HG03139 (cell line): ENCODE measurements around the gene CCDC174.
"Not testable (repeated sequence)": the region's sequence is repeated elsewhere in the genome, so short reads cannot be mapped to it uniquely, and the experiment has no call there.

Experiments used
- ATAC-seq: cut with Tn5 transposase; IDR thresholded peaks from one replicate; pipeline ENCODE4 v1.9.1; 2021; ENCODE audit not compliant: unreplicated experiment

Gene CCDC174

DNA sequence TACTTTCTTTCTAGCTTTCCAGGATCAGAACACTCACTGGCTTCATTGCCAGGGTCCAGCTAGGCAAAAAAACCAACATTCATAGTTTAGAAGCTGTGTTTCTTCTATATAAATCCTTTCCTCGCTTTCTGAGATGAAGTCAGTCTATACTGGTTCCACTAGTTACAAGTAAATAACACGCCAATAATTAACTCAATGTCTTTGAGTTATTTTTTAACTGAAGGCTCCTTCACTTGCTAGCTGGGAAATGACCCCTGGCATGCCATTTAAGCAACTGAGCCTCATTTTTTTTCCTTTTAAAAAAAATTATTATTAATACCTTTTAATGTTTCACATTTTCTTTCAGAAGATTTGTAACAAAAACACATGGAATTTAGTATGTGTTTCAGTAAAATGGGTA lies 2.1 kb upstream of the CCDC174 start:
- no peak for ATAC-seq

DNA sequence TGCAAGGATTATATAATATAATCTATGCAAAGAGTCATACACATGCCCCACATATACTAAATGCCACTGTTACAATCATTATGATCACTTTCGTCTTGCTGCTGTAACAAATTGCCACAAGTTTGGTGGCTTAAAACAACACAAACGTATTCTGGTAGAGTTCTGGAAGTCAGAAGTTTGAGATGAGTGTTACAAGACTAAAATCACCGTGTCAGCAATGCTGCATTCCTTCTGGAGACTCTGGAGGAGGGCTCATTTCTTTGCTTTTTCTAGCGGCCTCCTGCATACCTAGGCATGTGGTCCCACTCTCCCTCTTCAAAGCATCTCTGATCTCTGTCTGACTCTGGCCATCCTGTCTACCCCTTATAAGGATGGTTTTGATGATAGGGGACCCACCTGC lies 1.4 kb upstream of the CCDC174 start:
- no peak for ATAC-seq

- not testable (repeated sequence) for ATAC-seq
These were observed 872 bp downstream of the CCDC174 start for GRCh38 chr3:14652360-14652907.

GRCh38 chr3:14657579-14657978 lies 6.0 kb downstream of the CCDC174 start:
- ATAC-seq, result no peak

GRCh38 chr3:14658978-14659377 lies 7.4 kb downstream of the CCDC174 start:
- ATAC-seq, result no peak

DNA sequence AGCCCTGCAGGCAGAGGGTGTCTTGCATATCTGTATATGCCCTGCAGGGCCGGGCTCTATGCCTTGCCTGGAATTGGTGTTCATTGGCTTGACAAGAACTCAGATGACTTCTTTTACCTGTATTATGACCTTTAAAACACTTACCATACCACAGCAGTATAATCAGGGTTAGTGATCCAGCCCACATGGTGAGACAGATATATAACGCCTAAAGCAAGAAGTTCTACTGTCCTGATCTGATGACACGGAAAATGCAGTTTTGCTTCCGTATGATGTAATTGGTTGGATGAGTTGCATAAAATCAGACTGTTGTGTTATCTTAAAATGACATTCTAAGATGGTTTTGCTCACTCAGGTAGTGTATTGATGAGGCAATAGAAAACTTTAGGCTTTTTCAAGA lies 9.4 kb downstream of the CCDC174 start:
- no peak for ATAC-seq

DNA sequence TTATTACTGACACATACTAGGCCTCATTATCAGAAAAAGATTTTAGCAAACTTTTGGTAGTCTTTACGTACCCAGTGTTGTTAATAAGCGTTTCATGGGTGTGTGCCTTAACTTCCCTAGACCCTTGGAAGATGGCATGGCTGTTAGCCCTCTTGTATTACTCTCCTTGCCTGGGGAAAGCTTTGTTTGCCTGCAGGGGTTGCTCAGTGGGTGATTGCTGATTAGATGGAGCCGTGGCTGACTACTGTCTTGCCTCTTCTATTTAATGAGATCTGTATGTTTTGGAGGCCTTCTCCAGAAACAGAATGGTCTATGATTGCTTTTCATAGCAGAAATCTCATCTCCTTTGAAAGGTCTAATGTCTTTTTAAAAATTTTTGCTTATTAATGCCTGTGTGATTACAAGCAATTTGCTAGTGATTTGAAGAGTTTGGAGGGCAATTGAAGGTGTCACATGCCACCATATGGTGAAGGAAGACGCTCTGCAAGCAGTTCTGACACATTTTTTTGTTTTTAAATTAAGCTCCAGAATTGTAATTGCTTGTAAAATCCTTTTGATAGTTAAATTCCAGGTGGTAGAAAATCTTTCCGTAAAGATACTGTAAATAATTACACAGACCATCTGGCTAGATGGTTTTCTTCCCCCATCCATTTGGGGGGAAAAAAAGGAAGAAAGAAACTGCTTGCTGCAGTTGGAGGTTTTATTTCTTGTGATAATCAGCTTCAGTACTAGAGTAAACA lies 12.0 kb downstream of the CCDC174 start:
- no peak for ATAC-seq

DNA sequence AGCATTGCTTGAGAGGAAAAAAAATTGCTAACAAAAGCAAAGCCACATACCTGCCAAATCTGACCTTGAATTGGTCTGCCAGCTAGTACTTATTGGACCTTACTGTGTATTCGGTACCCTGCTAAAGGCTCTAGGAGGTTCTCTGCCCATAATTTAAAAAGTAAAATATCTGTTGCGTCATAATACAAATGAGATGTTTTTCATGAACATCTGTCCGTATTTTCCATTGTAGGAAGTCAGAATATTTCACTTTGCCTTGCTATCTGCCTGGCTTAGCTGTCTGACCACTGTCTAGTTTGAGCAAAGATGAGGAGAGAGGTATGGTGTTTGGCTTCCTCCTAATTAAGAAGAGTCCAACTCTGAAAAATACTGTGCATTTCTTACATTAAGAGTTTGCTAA lies 12.6 kb downstream of the CCDC174 start:
- no peak for ATAC-seq

DNA sequence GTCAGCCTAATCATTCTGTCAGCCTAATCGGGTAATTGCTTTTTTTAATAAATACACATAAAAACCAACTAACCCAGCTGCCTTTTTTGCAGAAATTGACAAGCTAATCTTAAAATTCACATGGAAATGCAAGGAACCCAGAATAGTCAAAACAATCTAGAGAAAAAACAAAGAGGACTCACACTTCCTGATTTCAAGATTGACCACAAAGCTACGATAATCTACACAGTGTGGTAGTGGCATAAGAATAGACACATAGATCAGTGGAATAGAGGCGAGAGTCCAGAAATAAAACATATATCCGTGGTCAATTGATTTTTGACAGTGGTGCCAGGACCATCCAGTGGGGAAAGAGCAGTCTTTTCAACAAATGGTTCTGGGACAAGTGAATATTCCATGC lies 21.0 kb downstream of the CCDC174 start:
- ATAC-seq, result no peak

- no peak for ATAC-seq
These were observed 23.3 kb downstream of the CCDC174 start, which contains the start of gene C3orf20 for GRCh38 chr3:14674841-14675240. Gene C3orf20 (plus strand): TSS chr3:14675141. CDS start chr3:14682714, 7,573 bp downstream.

GRCh38 chr3:14676881-14677280 lies 25.3 kb downstream of the CCDC174 start:
- no peak for ATAC-seq

- ATAC-seq, result no peak
These were observed 26.5 kb downstream of the CCDC174 start for GRCh38 chr3:14678015-14678503.

DNA sequence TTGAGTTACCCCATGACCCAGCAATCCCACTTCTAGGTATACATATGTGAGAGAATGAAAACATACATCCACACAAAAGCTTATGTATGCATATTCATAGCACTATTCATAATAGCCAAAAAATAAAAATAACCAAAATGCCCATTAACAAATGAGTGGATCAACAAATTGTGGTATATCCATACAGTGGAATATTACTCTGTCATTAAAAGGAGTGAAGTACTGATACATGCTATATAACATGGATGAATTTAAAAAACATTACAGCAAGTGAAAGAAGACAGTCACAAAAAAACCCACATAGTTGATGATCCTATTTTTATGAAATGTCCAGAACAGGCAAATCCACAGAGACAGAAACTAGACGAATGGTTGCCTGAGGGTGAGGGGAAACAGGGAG lies 28.6 kb downstream of the CCDC174 start:
- ATAC-seq, result no peak

DNA sequence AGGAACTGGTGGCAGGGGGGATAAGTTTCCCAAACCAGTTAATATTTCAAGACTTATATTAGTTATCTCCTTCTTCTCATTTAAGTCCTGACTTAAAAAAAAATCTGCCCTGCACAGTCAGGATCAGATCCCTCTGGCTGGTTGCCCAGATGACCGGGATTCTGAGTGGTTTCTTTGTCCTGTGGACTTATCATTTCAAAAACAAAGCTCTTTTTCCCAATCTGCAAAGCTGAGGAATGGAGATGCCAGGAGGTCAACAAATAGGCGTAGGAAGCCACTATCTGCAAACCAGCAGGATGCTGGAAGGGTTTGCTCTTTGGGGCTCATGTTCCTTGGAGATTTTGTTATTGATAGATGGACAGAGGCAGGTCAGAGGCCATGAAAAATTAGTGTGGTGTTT lies 29.2 kb downstream of the CCDC174 start:
- ATAC-seq, result no peak

- ATAC-seq, result no peak
These were observed 32.9 kb downstream of the CCDC174 start for GRCh38 chr3:14684447-14684846.

DNA sequence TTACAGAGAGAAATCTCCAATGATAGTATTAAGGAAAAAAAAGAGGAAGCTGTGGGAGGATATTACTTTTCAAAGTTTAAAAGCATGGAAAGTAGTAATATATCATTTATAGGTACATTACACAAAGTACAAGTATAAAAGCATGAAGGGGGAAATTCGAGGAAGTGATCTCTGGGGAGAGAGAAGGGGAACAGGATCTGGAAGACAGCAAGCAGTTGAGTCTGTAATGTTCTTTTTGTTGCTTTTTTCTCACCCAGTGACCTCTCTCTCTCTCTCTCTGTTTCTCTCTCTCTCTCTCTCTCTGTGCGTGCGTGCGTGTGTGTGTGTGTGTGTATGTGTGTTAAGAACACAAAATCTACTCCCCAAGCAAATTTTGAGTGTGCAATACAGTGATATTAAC lies 33.6 kb downstream of the CCDC174 start:
- ATAC-seq, result no peak

- no peak for ATAC-seq
These were observed 35.8 kb downstream of the CCDC174 start for GRCh38 chr3:14687360-14687759.

GRCh38 chr3:14688525-14688924 lies 37.0 kb downstream of the CCDC174 start:
- no peak for ATAC-seq

DNA sequence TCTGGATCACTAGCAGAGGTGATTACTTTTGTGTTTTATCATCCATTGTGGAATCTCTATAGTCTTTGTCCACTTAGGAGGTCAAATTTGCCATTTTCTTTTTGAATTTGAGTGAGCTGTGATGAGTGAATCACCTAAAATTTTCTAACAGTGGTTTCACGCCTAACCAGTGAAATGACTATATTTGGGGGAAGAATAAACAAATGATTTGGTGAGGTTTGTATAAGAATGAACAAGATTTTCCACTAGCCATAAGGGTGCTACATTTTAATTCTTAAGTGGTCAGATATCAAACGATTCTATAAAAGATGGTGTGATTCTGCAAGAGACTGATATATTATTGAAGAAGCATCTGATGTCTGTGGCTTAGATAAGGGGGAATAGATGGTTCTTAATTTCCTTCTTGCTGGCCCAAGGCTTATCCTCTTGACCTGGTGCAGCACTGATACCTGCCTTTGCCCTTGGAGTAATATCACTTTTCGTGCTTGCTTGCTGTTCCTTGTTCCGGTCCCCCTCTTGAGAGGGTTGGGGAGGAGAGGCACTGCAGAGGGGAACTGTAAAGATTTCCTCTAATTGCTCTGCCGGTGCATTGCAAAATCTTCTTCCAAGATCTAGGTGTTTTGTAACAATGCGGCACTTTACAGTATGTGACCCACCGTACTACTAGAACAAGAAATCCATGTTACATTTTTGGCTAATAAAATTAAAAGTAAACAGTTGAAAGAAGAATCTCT lies 37.9 kb downstream of the CCDC174 start:
- no peak for ATAC-seq

GRCh38 chr3:14691239-14691638 lies 39.7 kb downstream of the CCDC174 start:
- no peak for ATAC-seq

DNA sequence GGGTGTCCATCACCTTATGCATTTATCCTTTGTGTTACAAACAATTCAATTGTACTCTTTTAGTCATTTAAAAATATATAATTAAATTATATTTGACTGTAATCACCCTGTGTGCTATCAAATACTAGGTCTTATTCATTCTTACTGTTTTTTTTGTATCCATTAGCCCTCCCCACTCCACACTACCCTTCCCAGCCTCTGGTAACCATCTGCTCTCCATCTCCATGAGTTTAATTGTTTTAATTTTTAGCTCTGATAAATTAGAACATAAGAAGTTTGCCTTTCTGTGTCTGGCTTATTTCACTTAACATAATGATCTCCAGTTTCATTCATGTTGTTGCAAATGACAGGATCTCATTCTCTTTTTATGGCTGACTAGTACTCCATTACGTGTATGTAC lies 40.2 kb downstream of the CCDC174 start:
- no peak for ATAC-seq
